ENCODE results near the gene ANO2.
"Not testable (repeated sequence)": the region's sequence is repeated elsewhere in the genome, so short reads cannot be mapped to it uniquely, and the experiment has no call there.

ANO2 gene

DNA sequence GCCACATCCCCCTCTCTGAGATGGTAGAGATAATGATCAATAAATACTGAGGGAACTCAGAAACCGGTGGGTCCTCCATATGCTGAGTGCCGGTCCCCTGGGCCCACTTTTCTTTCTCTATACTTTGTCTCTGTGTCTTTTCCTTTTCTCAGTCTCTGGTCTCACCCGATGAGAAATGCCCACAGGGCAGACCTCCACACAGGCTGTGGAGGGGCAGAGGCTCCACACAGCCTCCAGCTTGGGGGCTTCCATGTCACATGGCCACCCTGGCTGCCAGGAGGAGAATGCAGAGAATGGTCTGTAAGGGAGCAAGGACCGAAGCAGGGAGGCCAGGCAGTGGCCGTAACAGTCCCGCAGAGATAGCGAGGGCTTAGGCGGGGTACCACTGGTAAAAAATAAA is 407.3 kb downstream of the ANO2 start:
- DNase-seq (ENCODE audit: low spot score) = no peak

DNA sequence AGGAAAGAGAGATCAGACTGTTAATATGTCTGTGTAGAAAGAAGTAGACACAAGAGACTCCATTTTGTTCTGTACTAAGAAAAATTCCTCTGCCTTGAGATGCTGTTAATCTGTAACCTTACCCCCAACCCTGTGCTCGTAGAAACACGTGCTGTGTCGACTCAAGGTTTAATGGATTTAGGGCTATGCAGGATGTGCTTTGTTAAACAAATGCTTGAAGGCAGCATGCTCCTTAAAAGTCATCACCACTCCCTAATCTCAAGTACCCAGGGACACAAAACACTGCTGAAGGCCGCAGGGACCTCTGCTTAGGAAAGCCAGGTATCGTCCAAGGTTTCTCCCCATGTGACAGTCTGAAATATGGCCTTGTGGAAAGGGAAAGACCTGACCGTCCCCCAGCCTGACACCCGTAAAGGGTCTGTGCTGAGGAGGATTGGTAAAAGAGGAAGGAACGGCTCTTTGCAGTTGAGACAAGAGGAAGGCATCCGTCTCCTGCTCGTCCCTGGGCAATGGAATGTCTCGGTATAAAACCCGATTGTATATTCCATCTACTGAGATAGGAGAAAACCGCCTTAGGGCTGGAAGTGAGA is 407.9 kb downstream of the ANO2 start:
- DNase-seq (ENCODE audit: low spot score) = not testable (repeated sequence)

DNA sequence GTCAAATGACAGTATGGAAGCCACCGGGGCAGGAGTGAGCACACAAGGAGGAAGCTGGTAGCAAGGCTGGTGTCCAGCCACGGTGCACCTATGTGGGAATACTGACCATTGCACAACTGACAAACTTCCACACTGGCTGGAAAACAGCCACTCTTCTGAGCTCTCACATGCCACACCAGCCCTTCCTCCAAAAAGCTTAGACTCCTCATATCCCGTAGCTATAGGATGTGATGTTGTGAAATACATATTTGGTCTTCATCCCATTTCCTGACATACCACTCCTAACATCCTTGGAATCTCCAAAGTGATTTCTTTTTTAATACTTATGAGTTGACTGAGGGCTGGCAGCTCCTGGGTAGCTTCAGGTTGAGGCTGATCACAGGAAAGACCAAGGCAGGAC is 409.5 kb downstream of the ANO2 start:
- DNase-seq (ENCODE audit: low spot score) = no peak

DNA sequence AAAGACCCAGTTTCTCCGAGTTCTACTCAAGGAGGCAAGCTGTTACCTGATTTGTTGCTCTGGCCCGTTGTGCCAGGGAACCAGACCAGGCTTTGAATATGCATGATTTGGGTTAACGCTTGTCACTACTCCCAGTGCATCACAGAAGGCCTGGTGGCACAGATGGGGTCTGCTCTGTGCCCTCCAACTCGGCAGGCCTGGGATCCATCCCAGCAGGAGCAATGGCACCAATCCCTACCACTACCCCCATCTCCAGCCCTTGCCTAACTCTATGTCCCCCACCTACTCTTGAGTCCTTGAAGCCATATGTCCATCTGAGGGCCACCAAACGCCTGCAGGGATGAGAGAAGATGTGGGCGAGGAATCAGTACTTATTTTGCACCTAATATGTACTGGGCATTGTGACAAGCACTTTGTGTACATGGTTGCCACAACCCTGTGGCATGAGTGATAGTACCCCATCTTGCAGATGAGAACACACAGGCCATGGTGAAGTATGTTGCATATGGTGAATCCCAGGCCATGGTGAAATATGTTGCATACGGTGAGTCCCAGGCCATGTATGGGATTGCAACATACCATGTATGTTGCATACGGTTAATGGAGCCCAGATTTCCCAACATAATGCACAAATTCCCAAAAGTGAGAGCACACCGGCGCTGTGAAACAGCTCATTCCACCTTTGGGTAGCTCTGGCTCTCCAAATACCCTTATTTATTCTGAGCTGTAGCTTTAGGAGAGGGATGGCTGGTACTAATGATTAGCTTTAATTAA is 410.4 kb downstream of the ANO2 start:
- no peak for DNase-seq (ENCODE audit: low spot score)

DNA sequence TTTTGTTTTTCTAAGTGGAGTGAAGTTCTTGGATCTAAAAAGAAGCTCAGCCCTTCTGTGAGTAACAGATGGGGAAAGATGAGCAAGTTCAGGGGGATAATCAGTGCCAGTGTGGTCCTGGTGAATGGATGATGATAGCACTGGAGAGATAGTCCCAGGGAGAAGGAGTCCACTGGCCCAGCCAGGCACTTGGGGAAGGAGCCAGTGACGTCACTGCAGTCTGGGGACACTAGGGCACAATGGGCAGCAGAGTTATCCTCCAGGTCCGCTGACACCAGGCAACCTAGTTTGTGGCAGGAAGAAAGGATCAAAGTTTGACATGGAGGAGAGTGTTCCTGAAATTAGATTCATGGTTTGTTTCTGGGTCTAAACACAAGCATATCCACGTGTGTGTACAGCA is 411.7 kb downstream of the ANO2 start:
- no peak for DNase-seq (ENCODE audit: low spot score)

DNA sequence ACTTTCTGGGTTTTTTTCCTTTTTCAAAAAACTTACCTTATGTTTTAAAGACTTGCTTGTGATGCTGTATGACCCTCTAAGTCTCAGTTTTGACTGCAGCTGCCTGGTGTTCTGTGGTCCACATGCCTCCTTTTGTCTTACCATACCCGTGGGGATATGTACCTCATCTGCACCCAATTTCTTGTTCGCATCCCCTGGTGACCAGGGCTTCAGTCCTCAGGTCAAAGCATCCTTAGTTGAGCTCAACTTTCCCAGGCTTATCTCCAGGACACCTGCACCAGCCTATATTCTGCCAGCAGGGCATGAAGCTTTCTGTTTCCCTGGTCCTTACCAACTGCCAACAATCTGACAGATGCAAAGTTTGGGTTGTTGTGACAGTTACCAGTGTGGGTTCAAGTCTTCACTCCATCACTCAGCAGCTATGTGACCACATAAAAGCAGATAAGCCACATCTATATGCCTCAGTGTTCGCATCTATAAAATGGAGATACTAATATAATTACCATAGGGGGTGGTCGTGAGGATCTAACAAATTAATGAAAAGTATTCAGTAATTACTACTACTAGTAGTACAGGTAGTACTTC is 419.2 kb downstream of the ANO2 start:
- no peak for DNase-seq (ENCODE audit: low spot score)

DNA sequence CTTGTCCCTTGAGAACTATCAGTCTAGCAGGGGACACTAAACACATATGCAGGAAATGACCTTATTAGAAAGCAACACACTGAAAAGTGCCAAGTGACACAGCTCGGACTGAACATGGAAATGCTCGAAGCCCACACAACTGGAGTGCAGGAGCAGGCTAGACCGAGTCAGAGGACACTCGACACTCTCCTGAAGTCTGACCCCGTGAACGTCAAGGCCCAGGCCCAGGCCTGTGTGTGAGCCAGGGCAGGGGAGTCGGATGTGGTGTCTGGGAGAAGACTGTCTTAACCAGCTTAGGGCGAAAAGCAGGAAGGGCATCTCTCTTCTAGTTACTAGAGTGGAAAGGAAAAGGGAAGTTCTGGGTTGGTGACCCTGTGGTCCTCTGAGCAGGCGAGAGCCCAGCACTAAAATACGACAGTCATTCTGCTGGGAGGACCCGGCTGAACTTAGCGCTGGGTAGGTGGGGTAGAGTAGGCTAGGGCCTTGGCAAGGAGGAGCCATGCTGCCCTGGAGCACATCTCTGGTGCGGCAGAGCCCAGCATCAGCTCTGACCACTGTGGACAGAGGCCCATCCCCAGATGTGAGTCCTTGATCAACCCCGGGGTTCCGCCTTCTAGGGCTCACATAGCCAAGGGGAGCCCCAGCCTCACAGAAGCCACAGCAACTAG is 420.2 kb downstream of the ANO2 start:
- no peak for DNase-seq (ENCODE audit: low spot score)

DNA sequence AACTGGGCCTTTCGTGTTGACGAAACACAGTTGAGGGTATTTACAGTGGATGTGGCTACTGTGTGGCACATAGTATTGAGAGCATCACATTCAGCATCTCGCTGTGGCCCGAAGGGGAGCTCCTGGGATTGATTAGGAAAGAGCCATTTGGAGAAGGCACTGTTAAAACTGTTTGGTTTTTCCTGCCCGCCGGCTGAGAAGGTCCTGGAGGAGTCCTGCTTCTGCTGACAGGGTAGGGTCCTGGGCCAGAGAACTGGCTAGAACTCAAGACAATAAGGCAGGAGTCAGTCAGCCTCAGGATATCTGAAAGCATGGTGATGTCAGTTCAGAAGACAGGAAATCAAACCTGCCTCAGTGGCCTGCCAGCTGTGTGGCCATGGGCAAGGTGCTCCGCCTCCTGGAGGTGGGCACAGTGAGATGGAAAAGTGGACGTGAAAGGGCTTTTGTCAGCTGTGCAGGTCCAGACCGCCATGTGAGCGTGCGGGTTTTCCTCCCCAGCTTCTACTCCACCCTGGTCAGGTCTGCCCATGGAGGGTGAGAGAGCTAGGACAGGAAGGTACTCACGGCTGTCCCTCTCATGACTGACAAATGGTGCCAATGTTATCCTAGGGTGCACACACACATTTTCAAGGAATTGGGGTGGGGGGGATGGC is 420.8 kb downstream of the ANO2 start:
- DNase-seq (ENCODE audit: low spot score) = no peak

DNA sequence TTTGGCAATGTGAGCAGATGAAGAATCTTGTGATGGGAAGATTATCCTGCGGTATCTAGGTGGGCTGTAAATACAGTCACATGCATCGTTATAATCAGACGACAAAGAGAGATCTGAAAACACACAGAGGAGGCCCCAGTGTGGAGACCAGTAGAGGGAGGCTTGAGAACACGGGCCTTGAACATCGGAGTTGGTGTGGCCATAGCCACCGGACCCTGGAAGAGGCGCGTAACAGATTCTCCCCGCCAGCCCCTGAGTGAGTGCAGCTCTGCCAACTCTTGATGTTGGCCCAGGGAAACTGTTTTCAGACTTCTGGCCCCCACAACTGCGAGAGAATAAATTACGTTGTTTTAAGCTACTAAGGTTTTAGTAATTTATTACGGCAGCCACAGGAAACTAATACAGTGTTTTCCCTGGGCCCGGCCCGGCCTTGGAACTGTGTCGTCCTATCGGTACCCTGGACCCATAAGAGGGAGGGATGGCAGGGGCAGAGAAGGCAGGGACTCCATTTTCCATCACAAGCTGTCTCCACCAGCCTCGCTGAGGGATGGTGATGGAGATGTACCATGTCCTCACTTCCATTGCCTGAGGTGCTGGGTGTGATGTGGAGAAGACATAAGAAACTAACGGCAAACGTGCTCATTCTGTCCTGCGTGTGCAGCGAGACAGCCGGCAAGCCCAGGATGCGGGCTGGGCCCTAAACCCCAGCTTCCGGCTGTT is 421.5 kb downstream of the ANO2 start:
- DNase-seq (ENCODE audit: low spot score) = no peak

DNA sequence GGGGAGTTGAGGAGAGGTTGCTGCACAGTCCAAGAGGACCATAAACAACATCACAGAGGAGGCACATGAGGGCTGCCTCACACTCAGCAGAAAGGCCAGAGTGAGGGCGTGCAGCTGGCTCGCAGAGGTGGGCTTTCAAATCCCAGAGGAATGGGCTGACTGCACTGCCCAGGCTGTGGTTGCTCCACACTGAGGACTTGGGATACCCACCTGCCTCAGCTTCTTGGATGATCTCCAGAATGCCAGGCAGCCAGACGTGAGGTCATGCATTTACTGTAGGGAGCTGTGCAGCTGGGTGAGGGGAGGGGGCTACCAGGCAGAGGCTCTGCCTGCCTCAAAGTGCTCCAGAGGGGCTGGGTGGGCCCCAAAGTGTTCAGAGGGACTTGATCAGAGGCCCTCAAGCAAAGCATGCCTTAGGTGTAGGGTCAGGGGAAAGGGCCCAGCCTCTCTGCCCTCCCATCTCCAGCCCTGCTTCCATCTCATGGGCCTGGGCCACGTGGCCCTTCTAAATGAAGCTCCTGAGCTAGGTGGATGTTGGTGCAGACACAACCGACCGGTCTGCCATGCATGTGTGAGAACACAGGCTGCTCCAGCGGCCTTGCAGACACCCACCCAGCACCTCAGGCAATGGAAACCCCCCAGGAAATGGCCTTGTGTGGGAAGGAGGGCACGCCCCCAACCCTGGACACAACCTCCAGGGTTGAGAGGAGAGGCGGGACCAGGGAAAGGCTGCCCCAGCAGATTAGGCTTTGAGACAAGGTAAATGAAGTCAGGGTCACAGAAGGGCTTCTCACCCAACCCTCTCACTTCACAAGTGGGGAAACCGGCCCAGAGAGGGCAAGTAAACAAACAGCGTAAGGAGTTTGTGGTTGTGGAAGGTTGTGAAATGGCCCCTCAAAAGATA is 422.4 kb downstream of the ANO2 start:
- DNase-seq (ENCODE audit: low spot score) = no peak

DNA sequence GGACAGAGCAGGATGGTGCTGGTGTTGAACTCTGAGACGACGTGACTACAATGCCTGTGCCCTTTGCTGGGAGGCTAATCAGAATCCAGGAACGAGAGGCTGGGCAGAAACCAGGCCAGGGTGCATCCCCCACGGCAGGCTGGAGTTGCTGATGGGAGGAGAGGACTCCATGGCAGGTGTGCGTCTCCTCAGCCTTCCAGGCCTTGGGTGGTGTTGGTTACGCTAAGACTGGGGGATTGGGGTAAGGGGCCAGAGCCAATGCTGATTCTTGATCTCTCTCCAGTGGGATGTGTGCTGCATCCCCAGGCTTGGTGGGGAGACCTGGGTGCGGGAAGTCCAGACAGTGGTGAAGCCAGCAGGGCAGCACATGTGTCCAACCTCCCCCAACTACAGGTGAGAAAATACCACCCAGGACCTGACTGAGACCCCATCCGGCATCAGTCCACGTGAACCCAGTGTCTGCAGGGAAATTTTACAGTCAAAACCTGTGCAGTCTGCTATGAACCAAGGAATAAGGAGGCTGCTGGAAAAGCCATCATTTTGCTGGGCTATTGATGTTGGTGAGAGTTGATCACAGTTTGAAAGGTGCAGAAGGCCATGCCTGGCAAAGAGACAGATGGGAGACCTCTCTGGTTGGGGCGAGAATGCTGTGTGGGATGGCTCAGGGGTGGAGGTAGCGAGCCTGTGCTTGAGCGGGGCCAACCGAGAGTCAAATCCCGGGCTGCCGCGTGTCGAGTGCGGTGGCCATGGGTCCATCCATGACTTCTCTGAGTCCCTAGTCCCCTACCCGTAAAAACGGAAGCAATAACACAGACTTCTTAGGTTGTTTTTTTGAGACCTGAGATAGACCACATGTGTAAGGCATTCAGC is 423.4 kb downstream of the ANO2 start:
- DNase-seq (ENCODE audit: low spot score) = no peak

DNA sequence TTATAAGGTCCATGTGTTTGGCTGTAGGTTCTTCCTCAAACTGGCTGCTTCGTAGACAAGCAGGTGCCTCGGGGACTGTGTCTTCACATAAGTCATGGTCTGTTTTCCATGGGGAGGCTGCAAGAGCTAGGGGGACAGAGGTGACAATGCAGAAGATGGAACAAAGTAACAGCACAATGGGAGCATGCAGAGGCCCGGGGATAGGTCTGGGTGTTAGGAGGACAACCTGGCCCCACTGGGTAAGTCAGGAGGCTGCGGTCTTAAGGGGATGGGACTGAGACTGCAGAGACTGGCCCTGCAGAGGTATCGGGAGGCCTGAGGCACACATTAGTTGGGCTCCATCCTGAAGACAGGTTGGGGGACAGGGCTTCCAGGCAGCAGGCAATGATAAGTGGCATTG is 424.2 kb downstream of the ANO2 start:
- DNase-seq (ENCODE audit: low spot score) = no peak

DNA sequence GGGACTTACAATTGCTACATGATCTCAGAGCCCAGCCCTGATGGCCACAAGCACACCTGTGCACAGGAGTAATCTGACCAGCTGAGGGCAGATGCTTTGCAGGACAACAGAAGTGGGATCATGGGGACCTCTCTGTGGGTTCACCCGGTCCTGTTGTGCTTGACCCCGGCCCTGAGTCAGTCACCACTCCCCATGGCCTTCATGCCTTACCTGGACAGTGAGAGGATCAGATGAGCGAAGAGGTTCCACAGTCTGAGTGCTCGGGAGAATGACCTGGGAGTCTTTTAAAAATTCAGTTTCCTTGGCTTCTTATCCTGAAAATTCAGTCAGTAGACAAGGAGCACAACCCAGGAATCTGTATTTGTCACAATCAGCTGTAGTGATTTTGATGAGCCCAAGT is 425.0 kb downstream of the ANO2 start:
- DNase-seq (ENCODE audit: low spot score) = no peak

DNA sequence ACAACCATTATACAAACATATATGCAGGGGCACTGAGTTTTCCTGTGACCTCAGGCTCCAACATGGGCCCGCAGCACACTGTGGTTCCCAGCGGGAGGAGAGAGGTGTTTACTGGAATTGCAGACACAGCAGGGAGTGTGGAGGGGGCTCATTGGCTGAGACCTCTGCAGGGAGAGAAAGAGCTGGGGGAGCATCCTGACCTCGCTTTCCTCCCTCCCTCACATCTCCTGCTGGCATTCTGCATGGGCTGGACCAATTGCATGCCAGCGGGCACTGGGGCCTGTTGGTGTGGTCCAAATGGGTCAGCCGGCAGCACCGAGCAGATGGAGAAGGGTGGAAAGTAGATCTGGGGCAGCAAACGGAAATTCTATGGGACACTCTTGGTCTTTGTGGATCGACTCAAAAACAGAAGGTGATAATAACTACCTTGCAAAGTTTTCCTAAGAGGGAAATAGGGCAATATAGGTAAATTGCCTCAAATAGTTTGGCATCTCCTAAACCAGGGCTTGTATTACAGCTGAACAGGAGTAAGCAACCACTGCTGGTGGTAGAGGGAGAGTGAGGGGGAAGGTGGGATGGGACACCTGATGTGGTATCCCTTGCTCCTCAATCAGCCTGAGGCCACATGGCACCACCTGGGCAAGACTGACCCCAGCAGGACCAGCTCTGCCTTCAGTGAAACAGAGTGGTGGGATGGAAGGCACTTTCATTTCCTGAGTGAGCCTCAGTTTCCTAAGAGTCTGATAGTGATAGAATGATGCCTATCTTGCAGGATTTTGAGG is 426.3 kb downstream of the ANO2 start:
- DNase-seq (ENCODE audit: low spot score) = no peak

DNA sequence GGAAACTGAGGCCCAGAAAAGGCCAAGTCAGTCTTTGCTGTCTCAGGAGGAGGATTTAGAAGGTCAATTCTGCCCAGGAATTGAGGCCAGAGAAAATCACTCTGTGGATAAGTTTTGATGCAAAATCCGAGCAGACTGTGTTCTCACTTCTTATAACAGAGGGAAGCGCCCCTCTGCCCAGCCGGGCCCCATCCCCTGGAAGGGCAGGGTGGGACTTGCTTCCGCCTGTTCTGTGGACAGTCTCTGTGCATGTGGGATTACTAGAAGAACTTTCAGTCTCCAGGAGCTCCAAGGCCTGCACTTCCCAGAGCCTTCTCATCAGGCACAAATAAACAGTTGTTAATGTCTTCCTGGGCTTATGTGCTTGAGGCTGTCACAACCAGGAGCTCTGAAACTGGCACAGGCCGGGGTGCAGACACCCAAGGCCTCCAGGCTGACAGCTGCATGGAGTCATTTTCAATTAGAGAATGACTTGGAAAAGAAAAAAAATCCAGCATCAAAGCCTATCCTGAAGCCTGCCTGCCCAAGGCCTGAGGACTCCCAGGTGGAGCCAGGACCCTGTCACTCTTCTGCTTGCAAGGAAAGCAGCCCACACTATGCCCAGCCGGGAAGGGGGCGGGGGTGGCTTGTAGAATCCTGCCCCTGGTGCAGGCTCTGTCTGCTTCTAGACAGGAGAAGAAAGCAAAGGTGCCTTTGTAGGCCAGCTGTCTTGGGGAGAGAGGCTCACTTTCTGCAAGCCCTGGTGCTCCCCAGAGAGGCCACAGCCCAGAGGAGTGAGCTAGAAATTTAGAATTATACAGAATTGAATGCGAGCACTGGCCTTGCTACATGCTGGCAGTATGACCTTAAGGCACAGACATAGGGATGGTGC is 428.5 kb downstream of the ANO2 start:
- DNase-seq (ENCODE audit: low spot score) = no peak

DNA sequence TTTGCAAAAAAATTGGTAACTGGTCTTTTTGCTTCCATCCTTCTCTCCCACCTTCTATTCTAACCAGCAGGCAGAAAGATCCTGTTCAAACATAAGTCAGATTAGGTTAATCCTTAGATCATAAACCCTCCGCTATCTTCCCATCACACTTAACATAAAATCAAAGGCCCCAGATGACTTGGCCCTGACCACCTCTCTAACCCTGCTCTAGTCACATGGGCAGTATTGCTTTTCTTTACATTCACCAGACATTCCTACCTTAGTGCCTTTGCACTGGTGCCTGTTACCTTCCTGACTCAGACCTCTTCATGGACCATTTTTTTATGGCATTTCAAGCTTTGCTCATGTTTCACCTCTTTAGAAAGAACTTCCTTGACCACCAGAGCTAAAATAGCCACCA is 429.6 kb downstream of the ANO2 start:
- DNase-seq (ENCODE audit: low spot score) = no peak

DNA sequence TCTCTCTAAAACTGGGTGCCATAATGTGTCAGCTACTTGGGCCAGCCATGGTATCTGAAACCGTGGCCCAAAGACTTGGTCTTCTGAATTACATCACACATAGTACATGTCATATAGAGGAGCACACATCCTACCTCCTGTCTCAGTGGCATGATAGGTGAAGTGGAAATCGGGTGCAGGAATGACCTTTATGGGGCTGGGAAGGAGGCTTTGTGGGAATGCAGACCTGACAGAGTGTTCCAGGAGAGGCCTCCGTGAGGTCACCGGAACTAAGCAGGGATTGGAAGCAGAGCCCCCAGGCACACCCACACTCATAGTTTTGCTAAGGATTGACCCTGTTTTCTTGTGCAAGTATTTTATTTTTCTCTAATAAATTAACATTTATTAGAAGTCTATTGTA is 430.5 kb downstream of the ANO2 start:
- no peak for DNase-seq (ENCODE audit: low spot score)

DNA sequence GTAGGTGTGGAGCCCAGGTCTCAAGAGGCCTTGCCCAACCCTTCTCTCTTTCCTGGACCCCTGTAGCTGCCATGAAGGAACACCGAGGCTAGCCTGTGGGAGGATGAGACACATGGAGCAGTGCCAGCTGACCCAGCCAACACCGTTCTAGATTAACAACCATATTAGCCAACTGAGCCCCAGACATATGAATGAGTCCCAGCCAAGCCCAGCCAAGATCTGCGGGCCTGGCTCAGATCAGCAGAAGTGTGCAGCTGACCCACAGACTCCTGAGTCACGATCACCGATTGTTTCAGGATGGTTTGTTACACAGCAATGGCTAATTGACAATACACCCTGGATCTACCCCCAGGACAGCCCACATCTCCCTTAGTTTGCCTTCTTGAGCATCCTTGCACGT is 431.0 kb downstream of the ANO2 start:
- DNase-seq (ENCODE audit: low spot score) = no peak
